Measurements from ENCODE around the gene ORM1. TPM values are rescaled to one million over a fixed set of nuclear protein-coding genes. Genes with fewer than 3 reads are reported as not detected.

The ORM1 gene
- total and polyA plus RNA-seq, 7 experiments from 2014 or later: 0.29 TPM; not detected in 6

GRCh38 chr9:114313186-114313585 is 9.7 kb upstream of the ORM1 start:
- ChIA-PET POLR2A (no interaction called here), CTCF (interaction anchor here (0.9 kb wide), 1 partner anchor 8 kb away, joined by 4 read pairs; no protein-coding TSS in a partner anchor)
- H3K27ac Mint-ChIP-seq: no peak overlapping the region
- peaks cover 0 to 7% (median 0%) of the 10 kb centered on the region in 7 donors for H3K4me1 Mint-ChIP-seq
- intact Hi-C loops (cut with micrococcal nuclease): no loop called here
- no peaks in the 10 kb centered on the region for H3K9me3 ChIP-seq (ENCODE audit: control insufficient read depth in 2 of 3, low read length in 3 of 3)
- no peaks in the 10 kb centered on the region for H3K4me1 ChIP-seq (ENCODE audit: control insufficient read depth in 2 of 2, insufficient read depth in 2 of 2, low read length in 2 of 2)
- DNase-seq (no peak), ATAC-seq (no peak)
- H3K27me3 Mint-ChIP-seq: no peaks in the 10 kb centered on the region
- H3K4me3 ChIP-seq (ENCODE audit: low read length): no peak overlapping the region
- no peaks in the 10 kb centered on the region for H3K27me3 ChIP-seq (ENCODE audit: control insufficient read depth in 2 of 2, insufficient read depth in 2 of 2, low read length in 2 of 2)
- H3K9me3 Mint-ChIP-seq: no peaks in the 10 kb centered on the region
- H3K27ac ChIP-seq (ENCODE audit: low read depth, low read length): no peak overlapping the region
- H3K36me3 Mint-ChIP-seq: no peaks in the 10 kb centered on the region
- no peak overlapping the region for H3K4me3 Mint-ChIP-seq
- no peaks in the 10 kb centered on the region for H3K36me3 ChIP-seq (ENCODE audit: control insufficient read depth in 2 of 3, insufficient read depth in 3 of 3, low read length in 3 of 3)

- intact Hi-C loops (cut with micrococcal nuclease): no loop called here
- Mint-ChIP-seq H3K27ac (no peak overlapping the region), H3K4me1 (peaks cover 0 to 7% (median 0%) of the 10 kb centered on the region in 7 donors), H3K36me3 (no peaks in the 10 kb centered on the region), H3K27me3 (peaks cover 0 to 4% (median 3%) of the 10 kb centered on the region in 5 donors), H3K9me3 (no peaks in the 10 kb centered on the region), H3K4me3 (no peak overlapping the region)
- ChIA-PET POLR2A (no interaction called here), CTCF (interaction anchor here (0.9 kb wide), 1 partner anchor 9 kb away, joined by 4 read pairs; no protein-coding TSS in a partner anchor)
- Histone ChIP-seq H3K27ac (ENCODE audit: low read depth, low read length) (no peak overlapping the region), H3K9me3 (ENCODE audit: control insufficient read depth in 2 of 3, low read length in 3 of 3) (no peaks in the 10 kb centered on the region), H3K4me3 (ENCODE audit: low read length) (no peak overlapping the region), H3K36me3 (ENCODE audit: control insufficient read depth in 2 of 3, insufficient read depth in 3 of 3, low read length in 3 of 3) (no peaks in the 10 kb centered on the region), H3K27me3 (ENCODE audit: control insufficient read depth in 2 of 2, insufficient read depth in 2 of 2, low read length in 2 of 2) (no peaks in the 10 kb centered on the region), H3K4me1 (ENCODE audit: control insufficient read depth in 2 of 2, insufficient read depth in 2 of 2, low read length in 2 of 2) (no peaks in the 10 kb centered on the region)
- DNase-seq (peak in 1 of 9 donors; percentile 10), ATAC-seq (no peak)
These were observed 8.5 kb upstream of the ORM1 start for GRCh38 chr9:114314256-114314867.

- Histone ChIP-seq H3K36me3 (ENCODE audit: control insufficient read depth in 2 of 3, insufficient read depth in 3 of 3, low read length in 3 of 3) (no peaks in the 10 kb centered on the region), H3K9me3 (ENCODE audit: control insufficient read depth in 2 of 3, low read length in 3 of 3) (no peaks in the 10 kb centered on the region), H3K4me1 (ENCODE audit: control insufficient read depth in 2 of 2, insufficient read depth in 2 of 2, low read length in 2 of 2) (no peaks in the 10 kb centered on the region), H3K4me3 (ENCODE audit: low read length) (no peak overlapping the region), H3K27me3 (ENCODE audit: control insufficient read depth in 2 of 2, insufficient read depth in 2 of 2, low read length in 2 of 2) (no peaks in the 10 kb centered on the region), H3K27ac (ENCODE audit: low read depth, low read length) (no peak overlapping the region)
- intact Hi-C loops (cut with micrococcal nuclease): no loop called here
- POLR2A ChIA-PET: interaction anchor here (0.6 kb wide), 1 partner anchor 31 kb away, joined by 3 read pairs; no protein-coding TSS in a partner anchor
- H3K27ac Mint-ChIP-seq: no peak overlapping the region
- no peaks in the 10 kb centered on the region for H3K36me3 Mint-ChIP-seq
- peaks cover 0 to 7% (median 0%) of the 10 kb centered on the region in 7 donors for H3K4me1 Mint-ChIP-seq
- no peak for ATAC-seq
- H3K27me3 Mint-ChIP-seq: peaks cover 0 to 6% (median 3%) of the 10 kb centered on the region in 5 donors
- no peaks in the 10 kb centered on the region for H3K9me3 Mint-ChIP-seq
- DNase-seq: peak in 1 of 9 donors; percentile 3
- CTCF ChIA-PET: no interaction called here
- H3K4me3 Mint-ChIP-seq: no peak overlapping the region
These were observed 7.8 kb upstream of the ORM1 start for GRCh38 chr9:114314881-114315722.

- DNase-seq (peak in 1 of 9 donors; percentile 4), ATAC-seq (no peak)
- intact Hi-C loops (cut with micrococcal nuclease): no loop called here
- H3K36me3 Mint-ChIP-seq: no peaks in the 10 kb centered on the region
- no peak overlapping the region for H3K4me3 ChIP-seq (ENCODE audit: low read length)
- POLR2A ChIA-PET: interaction anchor here (0.6 kb wide), 1 partner anchor 30 kb away, joined by 3 read pairs; no protein-coding TSS in a partner anchor
- no peaks in the 10 kb centered on the region for H3K36me3 ChIP-seq (ENCODE audit: control insufficient read depth in 2 of 3, insufficient read depth in 3 of 3, low read length in 3 of 3)
- H3K27ac ChIP-seq (ENCODE audit: low read depth, low read length): no peak overlapping the region
- H3K4me1 ChIP-seq (ENCODE audit: control insufficient read depth in 2 of 2, insufficient read depth in 2 of 2, low read length in 2 of 2): no peaks in the 10 kb centered on the region
- no peak overlapping the region for H3K27ac Mint-ChIP-seq
- peaks cover 0 to 7% (median 0%) of the 10 kb centered on the region in 7 donors for H3K4me1 Mint-ChIP-seq
- peaks cover 0 to 6% (median 3%) of the 10 kb centered on the region in 5 donors for H3K27me3 Mint-ChIP-seq
- CTCF ChIA-PET: no interaction called here
- H3K4me3 Mint-ChIP-seq: no peak overlapping the region
- no peaks in the 10 kb centered on the region for H3K9me3 Mint-ChIP-seq
- H3K9me3 ChIP-seq (ENCODE audit: control insufficient read depth in 2 of 3, low read length in 3 of 3): no peaks in the 10 kb centered on the region
- H3K27me3 ChIP-seq (ENCODE audit: control insufficient read depth in 2 of 2, insufficient read depth in 2 of 2, low read length in 2 of 2): no peaks in the 10 kb centered on the region
These were observed 7.1 kb upstream of the ORM1 start for GRCh38 chr9:114315723-114316363.

- H3K27ac ChIP-seq (ENCODE audit: low read depth, low read length): no peak overlapping the region
- Mint-ChIP-seq H3K9me3 (no peaks in the 10 kb centered on the region), H3K4me1 (peaks cover 0 to 7% (median 0%) of the 10 kb centered on the region in 7 donors), H3K36me3 (no peaks in the 10 kb centered on the region), H3K27me3 (peaks cover 0 to 6% (median 3%) of the 10 kb centered on the region in 5 donors), H3K4me3 (no peak overlapping the region), H3K27ac (no peak overlapping the region)
- ChIA-PET POLR2A (no interaction called here), CTCF (interaction anchor here (0.6 kb wide), 1 partner anchor 1854 kb away, joined by 3 read pairs; no protein-coding TSS in a partner anchor)
- no peak overlapping the region for H3K4me3 ChIP-seq (ENCODE audit: low read length)
- no peaks in the 10 kb centered on the region for H3K9me3 ChIP-seq (ENCODE audit: control insufficient read depth in 2 of 3, low read length in 3 of 3)
- H3K27me3 ChIP-seq (ENCODE audit: control insufficient read depth in 2 of 2, insufficient read depth in 2 of 2, low read length in 2 of 2): no peaks in the 10 kb centered on the region
- intact Hi-C loops (cut with micrococcal nuclease): no loop called here
- no peaks in the 10 kb centered on the region for H3K4me1 ChIP-seq (ENCODE audit: control insufficient read depth in 2 of 2, insufficient read depth in 2 of 2, low read length in 2 of 2)
- ATAC-seq (no peak), DNase-seq (peak in 1 of 9 donors; percentile 15)
- H3K36me3 ChIP-seq (ENCODE audit: control insufficient read depth in 2 of 3, insufficient read depth in 3 of 3, low read length in 3 of 3): no peaks in the 10 kb centered on the region
These were observed 6.2 kb upstream of the ORM1 start for GRCh38 chr9:114316605-114317230.

GRCh38 chr9:114317665-114318357 is 5.1 kb upstream of the ORM1 start:
- Histone ChIP-seq H3K27me3 (ENCODE audit: control insufficient read depth in 2 of 2, insufficient read depth in 2 of 2, low read length in 2 of 2) (no peaks in the 10 kb centered on the region), H3K4me3 (ENCODE audit: low read length) (no peak overlapping the region), H3K9me3 (ENCODE audit: control insufficient read depth in 2 of 3, low read length in 3 of 3) (no peaks in the 10 kb centered on the region), H3K36me3 (ENCODE audit: control insufficient read depth in 2 of 3, insufficient read depth in 3 of 3, low read length in 3 of 3) (no peaks in the 10 kb centered on the region), H3K4me1 (ENCODE audit: control insufficient read depth in 2 of 2, insufficient read depth in 2 of 2, low read length in 2 of 2) (no peaks in the 10 kb centered on the region), H3K27ac (ENCODE audit: low read depth, low read length) (no peak overlapping the region)
- DNase-seq (no peak), ATAC-seq (no peak)
- intact Hi-C loops (cut with micrococcal nuclease): no loop called here
- H3K4me3 Mint-ChIP-seq: no peak overlapping the region
- H3K27ac Mint-ChIP-seq: no peak overlapping the region
- CTCF ChIA-PET: interaction anchor here (0.6 kb wide), 1 partner anchor 1856 kb away, joined by 3 read pairs; no protein-coding TSS in a partner anchor
- H3K9me3 Mint-ChIP-seq: no peaks in the 10 kb centered on the region
- peaks cover 0 to 7% (median 0%) of the 10 kb centered on the region in 7 donors for H3K4me1 Mint-ChIP-seq
- H3K27me3 Mint-ChIP-seq: peaks cover 0 to 6% (median 3%) of the 10 kb centered on the region in 5 donors
- POLR2A ChIA-PET: interaction anchor here (0.6 kb wide), 1 partner anchor 41 kb away, joined by 3 read pairs; no protein-coding TSS in a partner anchor
- no peaks in the 10 kb centered on the region for H3K36me3 Mint-ChIP-seq
